NAMALWA (cell line): ENCODE results near the gene GRIFIN.

Experiments used
- DNase-seq: peaks from one replicate; pipeline ENCODE4 v3.0.0-alpha.2; 2015; ENCODE audit warnings: low spot score

GRIFIN gene, protein sequence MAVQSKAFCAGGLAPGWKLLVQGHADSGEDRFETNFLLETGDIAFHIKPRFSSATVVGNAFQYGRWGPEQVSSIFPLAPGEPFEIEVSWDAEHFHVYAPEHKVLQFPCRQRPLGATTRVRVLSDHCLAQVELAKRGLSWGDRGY

DNA sequence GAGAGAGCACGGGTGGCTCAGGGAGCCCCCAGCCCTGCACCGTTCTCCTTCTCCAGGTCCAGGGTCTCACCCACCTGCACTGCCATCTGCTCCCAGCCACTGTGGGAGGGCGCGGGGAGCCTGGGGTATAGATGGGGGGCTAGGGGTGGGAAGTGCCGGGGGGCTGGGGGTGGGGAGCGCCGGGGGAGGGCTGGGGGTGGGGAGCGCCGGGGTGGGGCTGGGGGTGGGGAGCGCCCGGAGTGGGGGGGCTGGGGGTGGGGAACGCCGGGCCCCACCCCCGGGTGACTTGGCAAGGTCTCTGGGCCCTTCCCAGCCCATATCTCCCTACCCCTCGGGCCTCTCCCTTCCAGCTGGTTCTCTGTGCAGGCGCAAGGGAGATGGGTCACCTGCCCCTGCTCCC is at the start of gene GRIFIN:
Gene GRIFIN, minus strand, starts transcription at position 101 of the 400 bp plus-strand sequence. Its CDS starts 15 bp downstream, at position 86.
- DNase-seq = no peak

DNA sequence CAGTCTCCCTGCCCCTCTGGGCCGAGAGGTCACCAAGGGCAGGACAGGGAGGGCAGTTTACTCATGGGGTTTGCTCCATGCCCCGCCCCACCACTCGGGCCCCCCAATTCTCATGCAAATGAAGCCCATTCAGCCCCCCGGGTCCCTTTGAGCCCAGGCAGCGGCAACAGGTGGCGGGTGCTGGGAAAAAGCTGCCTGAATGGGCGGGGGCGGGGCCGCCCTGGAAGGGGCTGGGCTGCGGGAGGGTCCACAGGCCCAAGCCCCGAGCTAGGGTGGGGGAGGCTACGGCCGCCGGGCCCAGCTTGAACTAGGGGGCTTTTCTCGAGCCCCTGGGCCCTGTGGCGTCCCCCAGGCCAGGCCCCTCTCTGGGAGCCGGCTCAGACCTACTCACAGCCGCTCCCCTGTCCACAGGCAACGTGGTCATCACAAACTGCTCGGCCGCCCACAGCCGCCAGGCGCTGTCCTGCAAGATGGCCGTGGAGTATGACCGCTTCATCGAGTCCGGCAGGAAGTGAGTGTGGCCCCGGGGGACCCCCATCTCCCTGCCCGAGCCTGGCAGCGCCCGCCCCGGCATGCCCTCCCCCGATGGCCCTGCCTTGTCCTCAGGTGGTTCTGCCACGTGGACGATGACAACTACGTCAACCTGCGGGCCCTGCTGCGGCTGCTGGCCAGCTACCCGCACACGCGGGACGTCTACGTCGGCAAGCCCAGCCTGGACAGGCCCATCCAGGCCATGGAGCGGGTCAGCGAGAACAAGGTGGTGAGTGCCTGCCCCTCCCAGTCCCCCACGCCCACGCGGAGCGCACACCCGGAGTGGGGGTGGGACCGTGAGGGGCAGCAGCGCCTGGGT is 48.8 kb upstream of the GRIFIN start:
- no peak for DNase-seq

DNA sequence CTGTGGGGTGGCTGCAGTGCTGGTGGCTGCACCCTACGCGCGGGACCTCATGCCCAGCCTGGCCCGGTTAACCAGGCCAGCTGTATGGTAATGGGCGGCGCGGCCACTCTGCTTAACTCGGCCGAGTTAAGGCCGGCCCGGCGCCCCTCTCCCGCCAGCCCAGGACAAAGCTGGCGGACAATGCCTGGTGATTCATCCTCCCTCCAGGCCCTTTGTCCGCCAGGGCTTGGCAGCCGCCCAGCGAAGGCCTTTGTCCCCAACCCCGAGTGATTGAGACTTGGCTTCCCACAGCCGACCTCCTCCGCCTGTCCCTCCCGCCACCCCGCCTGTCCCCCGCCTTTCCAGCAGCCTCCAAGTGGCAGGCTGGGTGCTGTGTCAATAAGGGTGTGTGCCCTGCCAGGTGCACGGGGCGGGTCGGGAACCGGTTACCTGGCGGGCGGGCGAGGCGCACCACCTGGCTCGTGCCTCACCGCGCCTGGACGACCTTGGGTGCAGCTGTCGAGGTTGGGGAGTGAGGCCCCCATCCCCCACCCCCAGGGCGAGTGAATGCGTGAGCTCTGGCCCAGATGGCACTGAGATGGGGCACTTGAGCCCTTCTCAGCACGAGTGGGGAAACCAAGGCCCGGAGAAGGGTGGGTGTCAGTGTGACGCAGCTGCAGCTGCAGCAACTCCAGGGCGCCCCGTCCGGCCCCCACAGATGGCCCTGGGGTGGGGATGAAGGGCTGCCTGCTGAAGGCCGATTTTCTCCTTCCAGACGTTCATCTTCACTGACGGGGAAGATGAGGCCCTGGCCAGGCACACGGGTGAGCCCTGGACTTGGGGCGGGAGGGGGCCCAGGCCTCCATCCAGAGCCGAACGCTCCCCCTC is 48.0 kb upstream of the GRIFIN start:
- DNase-seq = peak; percentile 51

DNA sequence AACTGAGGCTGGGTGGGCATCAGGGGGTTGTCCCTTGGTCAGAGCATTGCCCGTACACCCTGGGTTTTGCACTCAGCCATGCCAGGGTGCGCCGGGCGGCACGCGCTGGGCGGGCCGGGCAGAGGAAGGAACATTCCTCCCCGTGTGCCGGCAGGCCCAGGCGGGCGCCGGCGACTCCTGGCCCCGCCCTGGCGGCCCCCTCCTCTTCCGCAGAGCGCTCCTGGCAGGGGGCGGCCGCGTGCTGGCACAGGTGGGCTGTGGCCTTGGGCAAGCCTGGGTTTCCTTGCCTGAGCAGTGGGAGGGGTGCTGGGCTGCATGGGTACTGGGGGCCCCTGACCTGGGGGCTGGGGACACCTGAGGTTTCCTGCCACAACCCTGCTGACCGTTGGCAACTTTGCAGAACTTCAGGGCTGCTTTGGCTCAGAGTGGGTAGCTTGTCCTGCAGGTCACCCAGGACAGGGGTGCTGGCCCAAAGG is 47.3 kb upstream of the GRIFIN start:
- no peak for DNase-seq

DNA sequence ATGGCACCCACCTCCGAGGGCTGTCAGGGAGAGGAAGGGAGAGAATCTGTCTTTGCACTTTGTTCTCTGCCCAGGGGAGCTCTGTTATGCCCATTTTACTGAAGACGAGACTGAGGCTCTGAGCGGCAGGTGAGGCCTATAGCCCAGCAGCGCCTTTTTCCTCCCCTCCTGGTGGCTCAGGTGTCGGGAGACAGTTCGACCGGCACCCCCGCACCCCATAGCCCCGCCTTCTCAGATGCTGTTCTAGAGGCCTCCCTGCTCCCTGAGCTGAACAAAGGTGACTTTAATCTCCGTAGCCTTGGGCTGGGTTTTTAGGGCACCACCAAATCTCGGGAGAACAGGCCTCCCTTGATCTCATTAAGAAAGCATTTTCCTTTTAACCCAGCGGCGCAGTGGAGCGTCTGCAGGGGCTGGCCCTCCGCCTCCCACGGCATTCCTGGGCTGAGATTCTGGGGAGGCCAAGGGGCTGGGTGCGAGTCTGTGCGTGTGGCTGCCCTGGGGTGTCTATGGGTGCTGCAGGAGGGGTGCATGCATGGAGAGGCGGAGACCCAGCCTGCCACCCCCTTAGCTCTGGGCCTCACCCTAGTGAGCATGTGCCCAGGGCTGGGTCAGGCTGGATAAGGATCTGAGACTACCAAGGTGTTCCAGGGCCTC is 46.7 kb upstream of the GRIFIN start:
- DNase-seq = peak; percentile 21

DNA sequence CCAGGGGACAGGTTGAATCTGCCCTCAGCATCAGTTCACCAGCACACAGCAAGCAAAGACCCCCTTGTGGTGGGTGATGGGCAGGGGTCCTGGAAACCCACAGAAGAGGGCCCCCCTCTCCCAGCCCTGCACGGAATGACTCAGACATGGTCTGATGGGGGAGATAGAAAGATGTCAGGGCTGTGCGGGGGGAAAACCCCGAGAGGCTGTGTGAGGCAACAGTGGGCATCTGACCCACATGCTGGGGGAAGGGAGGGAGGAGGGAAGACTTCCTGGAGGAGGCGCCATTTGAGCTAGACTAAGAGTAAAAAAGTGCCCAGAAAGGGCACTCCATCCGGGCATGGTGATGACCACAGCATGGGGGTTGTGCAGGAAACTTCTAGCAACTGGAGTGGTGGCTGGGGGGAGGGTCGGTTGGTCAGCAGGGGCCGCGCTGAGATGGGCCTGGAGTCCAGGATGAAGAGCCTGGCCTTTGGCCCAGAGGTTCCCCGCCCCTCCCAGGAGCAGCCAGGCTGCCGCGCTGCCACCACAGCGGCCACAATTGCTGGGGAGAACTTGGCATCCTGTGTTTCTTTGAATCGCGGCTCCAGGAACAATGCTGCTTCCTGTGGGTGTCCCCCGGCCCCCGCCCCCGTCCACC is 45.9 kb upstream of the GRIFIN start:
- peak; percentile 50 for DNase-seq

DNA sequence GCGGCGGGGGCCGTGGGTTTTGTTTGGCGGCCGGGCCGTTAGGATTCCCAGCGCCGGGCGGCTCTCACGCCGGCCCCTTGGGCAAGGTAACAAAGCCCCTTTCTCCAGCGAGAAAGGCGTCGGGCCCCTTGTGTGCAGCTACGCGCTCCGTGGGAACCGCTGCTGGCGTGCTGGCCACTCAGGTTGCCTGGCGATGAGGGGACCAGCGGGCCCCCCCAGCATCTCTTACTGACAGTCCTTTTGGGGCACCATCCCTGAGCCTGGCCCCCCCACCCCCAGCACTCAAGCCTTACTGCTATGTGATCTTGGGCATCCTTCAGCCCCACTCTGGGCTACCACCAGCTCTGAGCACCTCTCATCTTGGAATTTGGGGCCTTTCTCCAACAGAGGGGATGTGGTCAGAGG is 45.1 kb upstream of the GRIFIN start:
- peak; percentile 23 for DNase-seq

DNA sequence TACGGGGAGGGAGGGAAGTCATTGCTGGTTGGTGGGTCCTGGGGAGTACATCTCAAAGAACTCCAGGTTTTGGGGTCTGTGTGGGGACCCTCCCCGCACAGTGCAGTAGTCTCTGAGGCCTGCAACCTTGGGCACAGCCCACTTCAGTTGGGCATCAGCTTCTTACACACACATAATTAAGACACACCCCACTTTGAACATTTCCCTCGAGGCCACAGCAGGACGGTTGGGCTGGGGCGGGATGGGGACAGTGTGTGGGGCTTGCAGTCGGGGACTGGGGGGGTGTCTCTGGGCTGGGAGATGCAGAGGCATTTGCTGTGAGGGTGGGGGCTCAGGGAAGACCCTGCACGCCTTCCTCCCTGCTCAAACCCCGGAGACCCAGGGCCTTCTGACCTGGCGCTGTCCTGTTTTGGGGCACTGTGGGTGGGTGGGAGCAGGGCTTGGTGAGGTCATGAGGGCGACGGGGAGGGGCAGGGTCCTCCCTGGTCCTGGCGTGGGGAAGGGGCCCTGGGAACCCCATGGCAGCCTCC is 44.6 kb upstream of the GRIFIN start:
- peak; percentile 50 for DNase-seq

DNA sequence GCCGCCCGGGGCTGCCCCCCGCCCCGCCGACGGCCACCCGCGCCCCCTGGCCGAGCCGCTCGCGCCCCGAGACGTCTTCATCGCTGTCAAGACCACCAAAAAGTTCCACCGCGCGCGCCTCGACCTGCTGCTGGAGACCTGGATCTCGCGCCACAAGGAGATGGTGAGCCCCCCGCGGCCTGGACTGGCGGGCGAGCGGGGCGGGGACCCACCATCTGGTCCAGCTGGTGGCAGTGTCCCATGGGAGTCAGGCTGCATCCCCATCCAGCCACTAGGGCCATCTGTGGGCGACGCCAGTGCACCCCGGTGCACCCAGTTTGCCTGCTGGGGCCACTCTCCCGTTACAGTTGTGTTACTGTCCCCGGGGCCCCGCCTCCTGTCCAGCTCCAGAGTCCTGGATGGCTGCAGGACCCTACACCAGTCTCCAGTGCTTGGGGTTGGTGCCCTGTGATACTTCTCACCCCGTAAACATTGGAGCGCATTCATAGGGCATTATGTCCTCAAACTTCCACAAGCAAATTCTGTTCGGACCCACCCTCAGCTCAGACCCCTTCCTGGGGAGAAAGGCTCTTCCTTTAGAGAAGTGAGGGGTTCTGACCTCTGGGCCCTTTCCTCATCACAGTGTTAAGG is 44.0 kb upstream of the GRIFIN start:
- peak; percentile 68 for DNase-seq

DNA sequence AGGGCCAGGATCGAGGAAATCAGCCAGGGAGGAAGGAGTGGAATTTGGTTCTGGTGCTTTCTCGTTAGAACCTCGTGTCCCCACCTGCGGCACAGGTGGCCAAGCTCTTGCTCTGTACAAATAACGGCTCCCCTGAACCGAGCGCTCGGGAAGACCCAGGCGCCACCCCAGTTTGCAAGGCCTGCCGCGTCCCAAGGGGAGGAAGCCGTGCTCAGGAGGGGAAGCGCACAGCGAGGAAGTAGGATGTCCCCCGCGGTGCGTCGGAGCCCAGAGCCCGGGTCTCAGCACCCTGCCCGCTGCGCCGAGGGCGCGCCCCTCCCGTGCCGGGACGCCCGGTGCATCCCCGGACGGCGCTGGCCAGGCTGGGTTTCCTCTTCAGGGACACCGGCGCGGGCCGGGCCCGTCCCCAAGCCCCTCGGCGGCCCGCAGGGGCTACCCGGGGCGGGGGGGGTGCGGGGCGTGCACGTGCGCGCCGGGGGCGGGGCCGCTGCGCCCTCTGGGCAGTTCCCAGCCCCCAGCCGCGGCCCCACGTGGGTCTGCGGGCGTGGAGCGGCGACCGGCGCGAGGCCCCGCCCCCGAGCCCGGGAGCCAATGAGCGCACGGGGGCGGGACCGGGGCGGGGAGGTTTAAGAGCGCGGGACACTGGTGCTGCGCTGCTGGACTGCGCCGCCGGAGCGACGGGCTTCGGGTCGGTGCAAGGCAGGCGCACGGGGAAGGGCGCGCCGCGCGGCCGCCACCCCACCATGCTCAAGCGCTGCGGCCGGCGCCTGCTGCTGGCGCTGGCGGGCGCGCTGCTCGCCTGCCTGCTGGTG is 43.1 kb upstream of the GRIFIN start, which contains the start of gene LFNG:
Gene LFNG, plus strand, starts transcription at position 656 of the 812 bp plus-strand sequence. Its CDS starts 88 bp downstream, at position 744.
- peak; percentile 96 for DNase-seq

DNA sequence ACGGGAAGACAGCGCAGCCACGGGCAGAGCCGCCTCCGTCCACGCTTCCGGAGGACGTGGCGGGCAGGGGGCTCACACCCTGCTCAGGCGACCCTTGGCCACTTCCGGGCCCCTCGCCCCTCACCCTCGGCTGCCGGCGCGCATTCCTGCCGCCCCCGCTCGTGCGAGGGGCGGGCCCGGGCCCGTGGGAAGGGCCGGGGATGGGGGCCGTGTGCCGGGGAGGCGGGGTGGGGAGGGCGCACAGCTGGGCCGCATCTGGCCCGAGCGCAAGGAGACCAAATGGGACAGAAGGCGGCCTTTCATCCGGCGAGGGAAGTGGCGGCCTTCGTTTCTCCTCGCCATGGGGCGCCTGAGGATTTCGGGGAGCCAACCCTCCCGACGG is 42.5 kb upstream of the GRIFIN start:
- DNase-seq = no peak

DNA sequence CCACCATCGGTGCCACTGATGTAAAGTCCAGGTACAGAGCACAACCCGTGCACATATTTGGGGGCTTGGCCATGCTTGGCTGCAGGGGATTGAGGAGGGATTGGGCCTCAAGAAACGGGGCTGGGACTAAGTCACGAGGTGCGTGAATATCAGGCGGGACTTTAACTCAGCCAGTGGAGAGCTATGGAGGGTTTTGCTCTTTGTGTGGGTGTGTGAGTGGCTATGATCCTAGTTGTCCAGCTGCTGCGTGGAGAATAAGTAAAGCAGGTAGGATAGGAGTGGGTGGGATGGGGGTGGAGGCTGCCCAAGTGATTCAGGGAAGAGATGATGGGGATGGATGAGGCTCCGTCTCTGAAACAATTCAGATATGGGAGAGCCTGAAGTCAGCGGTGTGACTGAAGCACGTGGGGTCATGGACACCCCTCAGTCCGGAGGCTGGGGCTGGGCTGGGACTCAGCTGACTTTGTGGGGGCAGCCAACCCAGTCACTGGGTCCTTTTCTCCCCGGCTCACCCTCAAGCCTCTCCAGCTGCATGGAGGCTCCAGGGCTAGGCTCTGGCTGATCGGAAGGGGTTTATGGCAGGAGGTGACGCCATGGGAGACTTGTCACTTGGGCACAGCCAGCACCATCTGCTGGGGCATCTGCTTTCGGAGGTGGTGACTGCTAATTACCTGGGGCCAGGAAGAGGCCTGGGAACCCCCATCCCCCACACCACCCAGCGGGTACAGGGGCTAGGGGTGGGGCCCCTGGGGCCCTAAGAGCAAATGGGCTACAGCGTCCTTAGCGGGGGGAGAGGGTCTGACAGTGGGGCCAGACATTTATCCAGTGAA is 41.7 kb upstream of the GRIFIN start:
- peak; percentile 26 for DNase-seq

DNA sequence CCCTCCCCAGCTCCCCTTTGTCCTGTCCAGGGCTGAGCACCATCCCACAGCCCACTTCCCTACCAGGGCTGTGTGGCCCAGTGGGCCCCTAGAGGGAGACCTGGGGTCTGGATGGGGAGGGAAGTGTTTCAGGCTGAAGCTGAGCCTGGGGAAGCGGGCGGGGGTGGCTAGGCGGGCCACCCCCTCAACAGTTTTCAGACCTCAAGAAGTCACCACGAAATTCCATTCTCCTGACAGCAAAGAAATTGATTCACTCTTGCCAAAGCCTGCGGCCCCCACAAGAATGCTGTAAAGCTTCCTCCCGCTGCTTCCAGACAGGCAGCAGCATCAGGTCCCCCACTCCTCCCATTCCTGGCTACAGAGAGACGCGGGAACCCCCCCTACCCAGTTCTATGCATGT is 40.8 kb upstream of the GRIFIN start:
- DNase-seq = no peak

DNA sequence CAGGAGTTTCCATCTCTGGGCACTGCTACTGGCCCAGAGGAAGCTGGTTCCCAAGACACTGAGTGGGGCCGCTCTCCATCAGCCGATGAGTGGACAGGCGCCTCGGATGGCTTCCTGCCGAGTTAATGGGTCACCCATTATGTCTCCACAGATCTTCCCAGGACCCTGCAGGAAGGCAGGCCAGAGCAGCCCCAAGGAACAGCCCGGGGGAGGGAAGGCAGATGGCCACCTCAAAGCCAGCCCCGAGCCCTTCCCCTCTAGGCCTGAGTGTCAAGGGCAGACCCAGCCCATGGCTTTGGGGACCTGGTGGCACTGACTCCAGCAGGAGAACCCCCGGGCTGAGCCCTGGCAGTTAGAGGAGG is 40.0 kb upstream of the GRIFIN start:
- DNase-seq = no peak

DNA sequence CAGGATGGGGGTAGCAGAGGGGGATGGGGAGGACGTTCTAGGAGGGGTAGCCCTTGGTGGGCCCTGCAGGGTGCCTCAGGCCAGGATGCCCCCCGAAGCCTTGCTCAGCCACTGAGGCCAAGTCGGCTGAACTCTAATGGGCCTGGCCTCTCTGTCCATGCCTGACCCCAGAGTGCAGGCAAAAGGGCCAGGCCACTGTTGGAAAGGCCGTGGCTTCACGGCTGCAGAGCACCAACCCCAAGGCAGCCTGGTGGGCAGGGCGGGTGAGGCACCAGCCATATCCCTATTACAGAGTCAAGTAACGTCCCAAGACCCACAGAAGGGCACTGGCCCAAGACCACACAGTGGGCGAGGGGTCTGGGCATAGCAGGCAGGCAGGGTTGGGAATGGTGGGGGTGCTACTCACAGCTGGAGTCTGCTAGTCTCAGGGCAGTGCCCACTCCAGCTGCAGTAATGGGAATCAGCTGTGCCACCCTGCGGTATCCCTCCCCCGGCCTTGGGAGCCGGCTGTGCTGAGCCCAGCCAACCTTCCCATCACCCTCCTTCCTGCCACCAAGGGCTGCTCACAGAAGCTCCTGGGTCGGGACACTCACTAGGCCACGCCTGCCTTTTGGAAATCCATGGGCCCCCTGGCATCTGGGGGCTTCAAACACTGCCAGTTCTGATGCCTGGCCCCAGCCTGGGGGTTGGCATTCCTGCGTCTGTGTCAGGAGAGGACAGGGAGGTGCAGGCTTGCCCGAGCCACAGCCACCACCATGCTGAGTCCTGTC is 39.4 kb upstream of the GRIFIN start:
- DNase-seq = no peak

DNA sequence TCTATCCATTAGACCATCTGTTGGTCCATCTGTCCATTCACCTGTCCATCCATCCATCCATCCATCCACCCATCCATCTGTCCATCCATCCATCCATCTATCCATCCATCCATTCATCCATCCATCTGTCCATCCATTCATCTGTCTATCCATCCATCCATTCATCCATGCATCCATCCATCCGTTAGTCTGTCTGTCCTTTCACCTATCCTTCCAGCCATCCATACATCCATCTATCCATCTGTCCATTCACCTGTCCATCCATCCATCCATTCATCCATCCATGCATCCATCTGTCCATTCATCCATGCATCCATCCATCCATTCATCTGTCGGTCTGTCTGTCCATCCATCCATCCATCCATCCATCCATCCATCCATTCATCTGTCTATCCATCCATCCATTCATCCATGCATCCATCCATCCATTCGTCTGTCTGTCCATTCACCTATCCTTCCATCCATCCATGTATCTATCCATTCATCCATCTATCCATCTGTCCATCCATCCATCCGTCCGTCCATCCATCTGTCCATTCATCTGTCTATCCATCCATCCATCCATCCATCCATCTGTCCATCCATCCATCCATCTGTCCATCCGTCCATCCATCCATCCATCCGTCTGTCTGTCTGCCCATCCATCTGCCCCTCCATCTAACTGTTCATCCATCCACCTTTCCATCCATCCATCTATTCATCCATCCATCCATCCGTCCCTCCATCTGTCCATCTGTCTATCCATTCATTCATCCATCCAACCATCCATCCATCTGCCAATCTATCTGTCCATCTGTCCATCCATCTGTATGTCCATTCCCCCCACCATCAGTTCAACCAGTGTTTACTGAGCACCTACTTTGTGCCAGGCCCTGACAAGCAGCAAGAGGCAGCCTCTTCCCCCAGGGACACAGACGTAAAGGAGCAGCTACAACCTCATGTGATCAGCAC is 38.5 kb upstream of the GRIFIN start:
- no peak for DNase-seq

DNA sequence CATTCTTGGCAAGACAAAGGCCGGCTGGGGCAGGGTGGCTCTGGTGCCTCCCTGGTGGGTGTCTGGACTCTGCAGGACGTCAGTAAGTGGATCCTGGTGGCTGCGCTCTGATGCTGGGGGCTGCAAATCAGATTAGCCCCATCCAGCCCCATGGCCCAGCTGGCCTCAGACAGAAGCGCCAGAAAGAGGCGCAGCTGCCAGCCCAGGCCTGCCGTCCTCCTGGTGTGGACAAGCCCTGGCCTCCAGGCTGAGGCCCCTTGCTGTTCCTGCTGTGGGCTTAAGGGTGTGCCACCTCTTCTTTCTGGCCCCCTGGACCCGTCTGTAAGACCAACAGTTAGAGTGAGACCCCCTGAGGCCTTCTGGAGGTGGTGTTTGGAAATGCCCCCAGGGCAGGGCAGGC is 37.5 kb upstream of the GRIFIN start:
- DNase-seq = no peak
